GM13977 (cell line): ENCODE results near the gene MTA2.
"Not testable (repeated sequence)": the region's sequence is repeated elsewhere in the genome, so short reads cannot be mapped to it uniquely, and the experiment has no call there.

Source experiments
- DNase-seq: peaks from one replicate; pipeline ENCODE4 v3.0.0; 2012; ENCODE audit warnings: low spot score
- CTCF ChIP-seq: IDR thresholded peaks from 2 replicates; pipeline ENCODE4 v1.5.1; 2012; ENCODE audit warnings: mild to moderate bottlenecking, control low read depth; ENCODE audit not compliant: insufficient read depth; ENCODE audit errors: extremely low read depth, missing control alignments
- in situ Hi-C: fragments of 300-500 bp; cut with MboI; formaldehyde crosslinking; loops from one replicate; pipeline ENCODE4 v1.12.0; 2022; ENCODE audit warnings: low sequenced_read_pairs, low pct_unique_long_range_greater_than_20kb, mixed read lengths, inconsistent platforms; ENCODE audit not compliant: unreplicated experiment

Gene MTA2

GRCh38 chr11:62553080-62553838 is 48.4 kb downstream of the MTA2 start:
- no peak for DNase-seq
- in situ Hi-C loops, result no loop called here

GRCh38 chr11:62552485-62553079 is 49.1 kb downstream of the MTA2 start:
- in situ Hi-C loops, result no loop called here
- no peak for TF ChIP-seq CTCF
- DNase-seq, result no peak

More at GRCh38 chr11:62553080-62553838, 48.4 kb downstream of the MTA2 start:
- TF ChIP-seq CTCF, result no peak

GRCh38 chr11:62550478-62550877 is 51.2 kb downstream of the MTA2 start:
- DNase-seq, in situ Hi-C loops: not testable (repeated sequence)

- peak; percentile 12 for DNase-seq
- in situ Hi-C loops, result no loop called here
- TF ChIP-seq CTCF, result no peak
Measured at GRCh38 chr11:62548545-62549335, 52.9 kb downstream of the MTA2 start.

GRCh38 chr11:62547691-62548281 is 53.9 kb downstream of the MTA2 start:
- in situ Hi-C loops, result no loop called here
- no peak for DNase-seq
- TF ChIP-seq CTCF, result no peak

- in situ Hi-C loops, result no loop called here
- no peak for TF ChIP-seq CTCF
- DNase-seq, result no peak
Measured at GRCh38 chr11:62546929-62547625, 54.6 kb downstream of the MTA2 start.
